Heart left ventricle (tissue), 13 donors: ENCODE measurements around the gene NUP214.

Experiments used
- CTCF ChIP-seq, 12 donors: fragments of 200-600 bp; sonication (generic) in 4 of 12; IDR thresholded peaks; one replicate each; pipeline versions ENCODE4 v1.5.0 to v1.8.0; 2018 to 2022; ENCODE audit warnings: antibody characterized with exemption in 12 of 12, mild to moderate bottlenecking in 5 of 12
- POLR2A ChIP-seq, 2 donors: fragments of 450-650 bp; IDR thresholded peaks; one replicate each; pipeline ENCODE4 v1.6.1; 2017; ENCODE audit warnings: antibody characterized with exemption in 2 of 2, mild to moderate bottlenecking in 2 of 2, moderate library complexity in 2 of 2
- donor health status: ischemic (EF 13 %, LVEDD 7.1; RV severe dilation, severe dysfunction).
- donor health status: DM: no; HTN: yes; CAD: no.
- donor health status: DM: no; HTN: no; CAD: no.
- donor health status: ischemic (EF 25% LVEDD 6.9; RV normal size, moderate dysfunction).
- donor health status: ischemic (EF 25% LVEDD 5.7; RV mildly dilated, moderate dysfunction).
- donor health status: ischemic (EF 35%, LVEDD 5.7; RV mildly dilated, moderate dysfunction).
- donor health status: nonischemic (EF 11% LVEDD 7.7; RV severe dilation, severe dysfunction).
- donor health status: DM: yes; HTN: yes; CAD: no.
- donor health status: PGD.
- donor health status: ischemic (EF 29% LVEDD 5.4; RV normal size, mild dysfunction).
- donor health status: nonischemic (EF 23%, LVEDD 6.1; RV moderate dilation, normal function).

DNA sequence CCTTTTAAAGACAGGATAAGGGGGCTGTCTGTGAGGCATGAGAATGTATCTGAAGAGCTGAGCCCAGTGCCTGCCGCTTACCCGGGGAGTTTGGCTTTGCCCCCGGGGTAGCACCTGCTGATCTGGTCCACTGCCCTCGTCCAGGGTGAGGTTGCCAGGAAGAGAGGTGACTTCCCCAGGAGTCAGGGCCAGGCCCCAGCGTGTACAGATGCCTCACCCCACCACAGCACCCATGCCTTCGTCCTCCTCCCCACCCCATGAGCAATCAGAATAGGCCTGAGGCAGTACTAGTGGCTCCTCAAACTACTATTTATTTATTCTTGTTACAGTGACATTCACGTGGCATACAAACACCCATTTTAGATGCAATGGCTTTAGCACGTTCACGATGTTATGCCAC is 44.8 kb upstream of the NUP214 start:
- TF ChIP-seq POLR2A (IDR thresholded peaks at IDR 0.05) (no peak), CTCF (IDR thresholded peaks at IDR 0.05) (no peak)
